HUDEP-2 (cell line): ENCODE data around the gene INPP5D.
"Not testable (repeated sequence)": the region's sequence is repeated elsewhere in the genome, so short reads cannot be mapped to it uniquely, and the experiment has no call there.

ENCODE experiments used
- DNase-seq, 76 experiments: peaks; one replicate each; lab custom pipeline; 2025; ENCODE audit not compliant: unreplicated experiment in 76 of 76; lab: John Stamatoyannopoulos, UW

INPP5D gene

GRCh38 chr2:233059797-233060500 lies at the start of gene INPP5D:
INPP5D (plus strand) TSS chr2:233060342; CDS start chr2:233060479, 137 bp downstream.
- DNase-seq = peak in 70 of 76 experiments; percentile 5 to 75 (median 48)

- no peak for DNase-seq
Observed at GRCh38 chr2:233010569-233011267, 49.4 kb upstream of the INPP5D start.

- no peak for DNase-seq
Observed at GRCh38 chr2:233011268-233011650, 48.9 kb upstream of the INPP5D start.

- DNase-seq = no peak
Observed at GRCh38 chr2:233011702-233012131, 48.4 kb upstream of the INPP5D start.

GRCh38 chr2:233012301-233012971 lies 47.7 kb upstream of the INPP5D start:
- DNase-seq = no peak

GRCh38 chr2:233013027-233013461 lies 47.1 kb upstream of the INPP5D start, which contains the start of gene NGEF:
NGEF (minus strand) TSS chr2:233013256; CDS start chr2:232974890, 38,366 bp downstream.
- DNase-seq = no peak

GRCh38 chr2:233013650-233014049 lies 46.5 kb upstream of the INPP5D start:
- no peak for DNase-seq

GRCh38 chr2:233015019-233015645 lies 45.0 kb upstream of the INPP5D start:
- no peak for DNase-seq

- DNase-seq = no peak
Observed at GRCh38 chr2:233017947-233018346, 42.2 kb upstream of the INPP5D start.

GRCh38 chr2:233019610-233020009 lies 40.5 kb upstream of the INPP5D start:
- DNase-seq = not testable (repeated sequence)

GRCh38 chr2:233020454-233020853 lies 39.7 kb upstream of the INPP5D start:
- no peak for DNase-seq

GRCh38 chr2:233021771-233022170 lies 38.4 kb upstream of the INPP5D start:
- peak in 1 of 76 experiments; percentile 10 for DNase-seq

GRCh38 chr2:233022561-233022960 lies 37.6 kb upstream of the INPP5D start:
- no peak for DNase-seq

GRCh38 chr2:233023007-233023760 lies 37.0 kb upstream of the INPP5D start:
- no peak for DNase-seq

GRCh38 chr2:233023761-233024410 lies 36.3 kb upstream of the INPP5D start:
- DNase-seq = no peak

GRCh38 chr2:233025706-233026105 lies 34.4 kb upstream of the INPP5D start:
- DNase-seq = no peak

GRCh38 chr2:233026198-233026813 lies 33.8 kb upstream of the INPP5D start:
- DNase-seq = no peak

- DNase-seq = no peak
Observed at GRCh38 chr2:233029321-233029720, 30.8 kb upstream of the INPP5D start.
